HepG2 (cell line): Measurements from ENCODE around the gene ANKRD22. TPM values are rescaled to one million over a fixed set of nuclear protein-coding genes. Genes with fewer than 3 reads are reported as not detected.

ENCODE experiments used
- EED ChIP-seq: sonication (generic); formaldehyde crosslinking; IDR thresholded peaks from 2 replicates; pipeline ENCODE4 v1.5.0; 2020; ENCODE audit warnings: mild to moderate bottlenecking, missing genetic modification reagents
- TFE3 ChIP-seq: IDR thresholded peaks from 2 replicates; pipeline ENCODE4 v1.6.1; 2016
- TRIM24 ChIP-seq: sonication (generic); formaldehyde crosslinking; IDR thresholded peaks from 2 replicates; pipeline ENCODE4 v1.8.0; 2022; ENCODE audit warnings: mild to moderate bottlenecking, missing genetic modification reagents
- USF2 ChIP-seq, 2 experiments: sonication (generic) in 1 of 2; formaldehyde crosslinking in 1 of 2; IDR thresholded peaks; 2 replicates each; pipeline versions ENCODE4 v1.5.1 to v1.6.1; 2011 to 2020; ENCODE audit warnings: borderline replicate concordance in 1 of 2, low read depth in 1 of 2, low read length in 1 of 2, mild to moderate bottlenecking in 1 of 2, missing genetic modification reagents in 1 of 2, moderate library complexity in 1 of 2
- ZBTB33 ChIP-seq: sonication (generic); formaldehyde crosslinking; IDR thresholded peaks from 2 replicates; pipeline ENCODE4 v1.4.0; 2020; ENCODE audit warnings: missing genetic modification reagents
- ZNF782 ChIP-seq: sonication (generic); formaldehyde crosslinking; IDR thresholded peaks from 2 replicates; pipeline ENCODE4 v1.4.0; 2020; ENCODE audit warnings: missing genetic modification reagents, mild to moderate bottlenecking, borderline replicate concordance
- ZNF788 ChIP-seq: sonication (generic); formaldehyde crosslinking; IDR thresholded peaks from 2 replicates; pipeline ENCODE4 v1.5.0; 2020; ENCODE audit warnings: mild to moderate bottlenecking, missing genetic modification reagents, borderline replicate concordance
- polyA plus RNA-seq, 8 experiments: library from polyadenylated mRNA; depleted of rRNA in 3 of 8; stranded (reverse) in 7 of 8; unstranded in 1 of 8; fragments of >200 nt; fragmentation: Illumina TruSeq in 4 of 8; extraction: Trizol in 4 of 8; gene quantifications; 2 replicates each; pipeline versions ENCODE4 v1.2.1 to v1.2.3, GENCODE V29; 2011 to 2016; ENCODE audit warnings: low read depth in 4 of 8, missing spikeins in 1 of 8, mixed read lengths in 1 of 8; ENCODE audit not compliant: insufficient read depth in 1 of 8
- total RNA-seq, 5 experiments: library from RNA; depleted of rRNA; stranded (reverse); fragments of >200 nt; fragmentation: Illumina TruSeq; extraction: Trizol; gene quantifications; 2 replicates each; pipeline ENCODE4 v1.2.3, GENCODE V29; 2016; ENCODE audit warnings: low read depth in 1 of 5

The ANKRD22 gene
- total and polyA plus RNA-seq, 2 of the 13 experiments (the other 11 are each of a cell fraction or from before 2014, with no cell fraction given) = not detected

DNA sequence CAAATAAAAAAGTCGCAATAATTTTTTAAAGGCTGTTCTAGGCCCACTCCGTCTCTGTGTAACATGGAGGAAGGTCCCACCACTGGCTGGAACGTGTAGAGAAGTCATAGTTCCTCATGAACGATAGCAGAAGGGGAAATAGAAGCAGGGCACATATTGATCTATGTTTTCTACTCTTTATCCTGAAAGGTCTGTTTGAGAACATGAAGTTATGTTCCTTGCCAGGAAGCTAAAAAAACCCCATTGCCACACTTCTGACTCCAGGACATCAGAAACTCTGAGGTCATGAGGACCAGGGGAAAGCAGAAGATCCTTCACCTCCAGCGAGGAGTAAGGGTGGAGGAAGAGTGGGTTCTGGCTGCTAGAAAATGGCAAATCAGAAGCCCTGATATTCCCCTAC is 10.8 kb downstream of the ANKRD22 start (continued):
- TF ChIP-seq ZNF782 (CRISPR knock-in tag) = no peak
- TF ChIP-seq ZNF788 (CRISPR knock-in tag) = no peak
- no peak for TF ChIP-seq ZBTB33 (CRISPR knock-in tag)
- TF ChIP-seq TFE3 (CRISPR knock-in tag) = no peak
- TF ChIP-seq EED = no peak
- no peak for TF ChIP-seq TRIM24 (CRISPR knock-in tag)
- TF ChIP-seq USF2 (IDR thresholded peaks at IDR 0.05; ENCODE audit: low read depth, low read length) = no peak
- TF ChIP-seq USF2 (CRISPR knock-in tag; IDR thresholded peaks at IDR 0.05; ENCODE audit: borderline replicate concordance) = no peak
